Measurements from ENCODE around the gene WASHC3.
"Not testable (repeated sequence)": the region's sequence is repeated elsewhere in the genome, so short reads cannot be mapped to it uniquely, and the experiment has no call there.

Gene WASHC3

GRCh38 chr12:102061560-102062418 is at the start of gene WASHC3:
WASHC3 (minus strand) TSS chr12:102061991; CDS start chr12:102061962, 29 bp downstream.
- peak; percentile 93 to 95 for DNase-seq

- no peak for DNase-seq
Measured at GRCh38 chr12:102110782-102111181, 49.0 kb upstream of the WASHC3 start.

GRCh38 chr12:102107970-102108369 is 46.2 kb upstream of the WASHC3 start:
- DNase-seq, result no peak

GRCh38 chr12:102106905-102107304 is 45.1 kb upstream of the WASHC3 start:
- no peak for DNase-seq

- no peak for DNase-seq
Measured at GRCh38 chr12:102096855-102097254, 35.1 kb upstream of the WASHC3 start.

GRCh38 chr12:102095677-102096263 is 34.0 kb upstream of the WASHC3 start:
- DNase-seq, result peak in 1 of 2 donors; percentile 17

- no peak for DNase-seq
Measured at GRCh38 chr12:102093319-102093718, 31.5 kb upstream of the WASHC3 start.

GRCh38 chr12:102089228-102089835 is 27.5 kb upstream of the WASHC3 start:
- DNase-seq, result not testable (repeated sequence)

- no peak for DNase-seq
Measured at GRCh38 chr12:102080842-102081241, 19.1 kb upstream of the WASHC3 start.

GRCh38 chr12:102072092-102072491 is 10.3 kb upstream of the WASHC3 start:
- DNase-seq, result not testable (repeated sequence)

- DNase-seq, result no peak
Measured at GRCh38 chr12:102069707-102070106, 7.9 kb upstream of the WASHC3 start.

GRCh38 chr12:102067574-102068258 is 5.9 kb upstream of the WASHC3 start:
- no peak for DNase-seq

- no peak for DNase-seq
Measured at GRCh38 chr12:102064476-102064875, 2.7 kb upstream of the WASHC3 start.

GRCh38 chr12:102063069-102063468 is 1.3 kb upstream of the WASHC3 start:
- peak in 1 of 2 donors; percentile 10 for DNase-seq

GRCh38 chr12:102062419-102062806 is 622 bp upstream of the WASHC3 start:
- DNase-seq, result no peak

- peak; percentile 30 to 66 for DNase-seq
Measured at GRCh38 chr12:102061096-102061559, 663 bp downstream of the WASHC3 start.

GRCh38 chr12:102059343-102059742 is 2.4 kb downstream of the WASHC3 start:
- DNase-seq, result peak in 1 of 2 donors; percentile 61

- no peak for DNase-seq
Measured at GRCh38 chr12:102054345-102054744, 7.4 kb downstream of the WASHC3 start.

- DNase-seq, result no peak
Measured at GRCh38 chr12:102053062-102053349, 8.8 kb downstream of the WASHC3 start.

GRCh38 chr12:102052192-102053061 is 9.4 kb downstream of the WASHC3 start:
- DNase-seq, result no peak

GRCh38 chr12:102051431-102051965 is 10.3 kb downstream of the WASHC3 start:
- no peak for DNase-seq
